Uterus (tissue), 2 donors: ENCODE measurements around the gene IFI16.

Experiments
- POLR2A ChIP-seq, 2 donors: fragments of 450-650 bp; IDR thresholded peaks; one replicate each; pipeline ENCODE4 v1.6.1; 2016; ENCODE audit warnings: antibody characterized with exemption in 2 of 2, mild to moderate bottlenecking in 1 of 2, moderate library complexity in 1 of 2
- TF ChIP-seq, protein P1 (sequence below), 4 experiments: fragments of 200-600 bp in 2 of 4; fragments of 450-650 bp in 2 of 4; sonication (generic) in 2 of 4; IDR thresholded peaks; one replicate each; pipeline ENCODE4 v1.5.1; 2016 to 2019; ENCODE audit warnings: antibody characterized with exemption in 4 of 4, mild to moderate bottlenecking in 2 of 4, moderate library complexity in 1 of 4

DNA sequence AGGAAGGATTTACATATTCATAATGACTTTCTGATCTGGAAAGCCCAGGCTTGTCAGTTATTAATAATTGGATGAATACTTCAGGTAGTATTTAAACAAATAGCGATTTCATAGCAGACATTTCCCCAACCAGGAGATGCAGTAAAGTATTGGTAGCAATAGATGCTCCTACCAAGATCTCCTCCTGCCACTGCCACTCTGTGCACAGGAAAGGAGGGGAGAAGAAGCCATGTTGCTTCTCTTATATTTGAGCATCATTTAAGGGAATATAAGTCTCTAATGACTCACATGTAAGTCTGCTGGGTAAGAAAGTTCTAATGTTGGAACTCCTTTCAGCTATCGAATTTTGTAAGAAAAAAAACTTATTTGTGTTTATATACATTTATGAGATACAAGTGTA lies 420 bp upstream of the IFI16 start:
- TF ChIP-seq, protein P1, sequence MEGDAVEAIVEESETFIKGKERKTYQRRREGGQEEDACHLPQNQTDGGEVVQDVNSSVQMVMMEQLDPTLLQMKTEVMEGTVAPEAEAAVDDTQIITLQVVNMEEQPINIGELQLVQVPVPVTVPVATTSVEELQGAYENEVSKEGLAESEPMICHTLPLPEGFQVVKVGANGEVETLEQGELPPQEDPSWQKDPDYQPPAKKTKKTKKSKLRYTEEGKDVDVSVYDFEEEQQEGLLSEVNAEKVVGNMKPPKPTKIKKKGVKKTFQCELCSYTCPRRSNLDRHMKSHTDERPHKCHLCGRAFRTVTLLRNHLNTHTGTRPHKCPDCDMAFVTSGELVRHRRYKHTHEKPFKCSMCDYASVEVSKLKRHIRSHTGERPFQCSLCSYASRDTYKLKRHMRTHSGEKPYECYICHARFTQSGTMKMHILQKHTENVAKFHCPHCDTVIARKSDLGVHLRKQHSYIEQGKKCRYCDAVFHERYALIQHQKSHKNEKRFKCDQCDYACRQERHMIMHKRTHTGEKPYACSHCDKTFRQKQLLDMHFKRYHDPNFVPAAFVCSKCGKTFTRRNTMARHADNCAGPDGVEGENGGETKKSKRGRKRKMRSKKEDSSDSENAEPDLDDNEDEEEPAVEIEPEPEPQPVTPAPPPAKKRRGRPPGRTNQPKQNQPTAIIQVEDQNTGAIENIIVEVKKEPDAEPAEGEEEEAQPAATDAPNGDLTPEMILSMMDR (IDR thresholded peaks at IDR 0.05): no peak
- no peak for TF ChIP-seq POLR2A (IDR thresholded peaks at IDR 0.05)
